22Rv1 (cell line): Measurements from ENCODE around the gene AFF1.

ENCODE experiments used
- ZFX ChIP-seq: fragments of 450-650 bp; IDR thresholded peaks from 2 replicates; pipeline ENCODE4 v1.6.1; 2017; ENCODE audit warnings: antibody characterized with exemption, borderline replicate concordance
- TF ChIP-seq, protein P1 (sequence below): fragments of 450-650 bp; IDR thresholded peaks from 2 replicates; pipeline ENCODE4 v1.5.1; 2017; ENCODE audit warnings: mild to moderate bottlenecking

- TF ChIP-seq, protein P1, sequence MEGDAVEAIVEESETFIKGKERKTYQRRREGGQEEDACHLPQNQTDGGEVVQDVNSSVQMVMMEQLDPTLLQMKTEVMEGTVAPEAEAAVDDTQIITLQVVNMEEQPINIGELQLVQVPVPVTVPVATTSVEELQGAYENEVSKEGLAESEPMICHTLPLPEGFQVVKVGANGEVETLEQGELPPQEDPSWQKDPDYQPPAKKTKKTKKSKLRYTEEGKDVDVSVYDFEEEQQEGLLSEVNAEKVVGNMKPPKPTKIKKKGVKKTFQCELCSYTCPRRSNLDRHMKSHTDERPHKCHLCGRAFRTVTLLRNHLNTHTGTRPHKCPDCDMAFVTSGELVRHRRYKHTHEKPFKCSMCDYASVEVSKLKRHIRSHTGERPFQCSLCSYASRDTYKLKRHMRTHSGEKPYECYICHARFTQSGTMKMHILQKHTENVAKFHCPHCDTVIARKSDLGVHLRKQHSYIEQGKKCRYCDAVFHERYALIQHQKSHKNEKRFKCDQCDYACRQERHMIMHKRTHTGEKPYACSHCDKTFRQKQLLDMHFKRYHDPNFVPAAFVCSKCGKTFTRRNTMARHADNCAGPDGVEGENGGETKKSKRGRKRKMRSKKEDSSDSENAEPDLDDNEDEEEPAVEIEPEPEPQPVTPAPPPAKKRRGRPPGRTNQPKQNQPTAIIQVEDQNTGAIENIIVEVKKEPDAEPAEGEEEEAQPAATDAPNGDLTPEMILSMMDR, result no peak
- TF ChIP-seq ZFX, result no peak
Measured at GRCh38 chr4:87017580-87018342, 83.0 kb downstream of the AFF1 start.
